Activated T-helper 1 cell treated with Interleukin-2 at 50 U/mL for 16 hours (primary cell): ENCODE measurements around the gene COL4A2.

Experiments
- DNase-seq: peaks from one replicate; pipeline ENCODE4 v3.0.0-alpha.2; 2020; ENCODE audit warnings: low read depth

The COL4A2 gene

DNA sequence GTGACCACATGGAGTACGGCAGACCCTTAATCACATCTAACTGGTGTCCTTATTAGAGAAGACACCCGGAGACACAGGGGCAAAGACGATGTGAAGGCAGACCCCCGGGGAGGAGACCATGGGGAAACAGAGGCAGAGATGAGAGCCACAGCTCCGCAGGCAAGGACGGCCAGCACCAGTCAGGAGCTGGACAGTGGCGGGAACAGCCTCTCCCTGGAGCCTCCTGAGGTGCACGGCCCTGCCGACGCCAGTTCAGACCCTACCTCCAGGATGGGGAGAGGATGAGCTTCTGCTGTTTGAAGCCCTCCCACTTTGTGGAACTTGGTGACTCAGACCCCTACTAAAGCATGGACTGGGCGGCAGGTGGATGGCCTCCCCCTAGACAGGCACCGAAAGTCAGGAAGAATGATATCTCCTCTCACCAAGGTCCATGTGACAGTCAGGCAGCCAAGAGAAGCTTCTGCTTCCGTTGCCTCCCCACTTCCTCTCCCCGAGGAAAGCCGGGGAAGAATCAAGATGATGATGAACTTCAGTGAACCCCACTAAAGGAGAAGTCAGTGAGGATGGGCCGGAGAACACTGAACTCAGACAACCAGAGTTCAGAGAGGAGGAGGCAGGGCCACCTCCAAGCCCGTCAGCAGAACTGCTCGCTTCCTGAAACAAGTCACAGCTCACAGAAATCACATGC lies 229.1 kb downstream of the COL4A2 start:
- DNase-seq: no peak

- DNase-seq: no peak
Observed at GRCh38 chr13:110538632-110539031, 231.5 kb downstream of the COL4A2 start.

DNA sequence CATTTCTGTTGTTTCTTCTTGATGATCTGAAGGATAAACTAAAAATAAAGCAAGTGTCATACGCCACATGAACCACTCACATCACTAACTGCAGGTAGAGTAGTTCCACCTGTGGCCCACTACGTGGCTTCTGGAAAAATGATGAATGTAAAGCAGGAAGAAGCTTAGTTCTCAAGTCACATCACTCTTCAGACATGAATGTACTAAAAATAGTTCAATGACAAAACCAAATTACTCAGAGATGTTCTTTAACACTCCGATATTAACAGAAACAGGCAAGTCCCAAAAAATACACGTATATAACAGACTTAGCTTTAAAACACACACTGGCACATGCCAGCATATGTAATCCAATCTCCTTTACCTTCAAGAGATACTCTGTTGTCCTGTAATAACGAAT lies 232.8 kb downstream of the COL4A2 start:
- DNase-seq: no peak

DNA sequence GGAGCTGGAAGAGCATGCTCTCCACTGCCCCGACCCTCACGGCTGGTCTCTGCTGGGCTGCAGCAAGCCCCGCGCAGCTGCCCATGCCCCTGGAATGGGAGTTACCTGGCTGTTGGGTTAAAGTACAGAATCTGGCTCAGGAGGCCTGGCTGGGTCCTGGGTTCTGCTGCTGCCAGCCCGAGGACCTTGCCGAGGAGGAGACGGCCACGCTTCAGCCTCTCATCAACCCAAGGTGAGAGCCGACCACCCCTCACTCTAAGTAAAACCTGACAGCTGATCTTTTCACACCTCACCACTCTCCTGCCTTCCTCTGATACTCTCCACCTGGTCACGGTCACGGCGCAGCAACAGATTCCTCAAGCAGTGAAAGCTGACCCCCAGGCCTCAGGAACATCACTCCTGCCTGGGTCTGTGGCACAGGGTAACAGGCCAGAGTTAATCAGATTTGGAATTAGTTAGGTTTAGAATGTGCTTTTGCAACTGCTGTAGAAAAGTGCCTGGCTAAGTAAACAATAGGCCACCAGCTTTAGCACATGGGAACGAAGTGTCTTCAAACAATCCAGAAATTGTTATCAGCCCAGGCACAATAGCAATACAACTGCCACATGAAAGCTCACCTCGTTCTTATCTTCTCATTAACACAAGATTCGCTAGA lies 233.9 kb downstream of the COL4A2 start:
- DNase-seq: no peak

DNA sequence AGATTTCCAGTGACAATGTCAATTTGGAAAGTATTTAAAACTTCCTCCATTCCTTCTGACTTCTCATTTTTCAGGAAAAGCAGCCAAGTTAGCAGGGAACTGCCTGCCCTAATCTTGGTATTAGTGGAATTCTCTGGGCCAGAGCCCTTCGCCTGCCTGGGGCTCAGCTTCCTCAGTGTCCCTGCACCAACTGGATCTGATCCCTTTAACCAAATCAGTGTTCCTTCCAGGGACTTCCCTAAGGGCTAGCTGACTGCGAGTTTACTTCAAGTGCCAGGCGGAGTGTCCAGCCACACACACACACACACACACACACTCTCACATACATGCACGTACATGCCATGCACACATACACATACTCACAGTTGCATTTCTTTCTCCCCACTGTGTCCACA lies 234.4 kb downstream of the COL4A2 start:
- DNase-seq: no peak

- no peak for DNase-seq
Observed at GRCh38 chr13:110542169-110542796, 235.2 kb downstream of the COL4A2 start.

DNA sequence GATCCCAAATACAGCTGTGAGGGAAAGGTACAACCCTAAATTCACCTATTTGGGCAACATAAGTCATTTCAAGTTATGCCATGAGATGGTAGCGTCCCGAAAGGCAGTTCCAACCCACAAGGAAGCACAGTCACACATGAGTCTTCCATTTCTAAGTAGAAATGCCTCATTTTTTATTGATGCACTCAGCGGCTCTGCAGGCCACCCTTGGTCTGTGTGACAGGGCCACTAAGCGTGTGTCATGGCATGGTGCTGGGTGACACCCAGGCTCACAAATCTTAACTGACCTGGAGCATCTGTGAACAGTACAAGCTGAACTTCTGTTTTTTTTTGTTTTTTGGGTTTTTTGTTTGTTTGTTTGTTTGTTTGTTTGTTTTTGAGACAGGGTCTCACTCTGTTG lies 239.3 kb downstream of the COL4A2 start:
- no peak for DNase-seq

DNA sequence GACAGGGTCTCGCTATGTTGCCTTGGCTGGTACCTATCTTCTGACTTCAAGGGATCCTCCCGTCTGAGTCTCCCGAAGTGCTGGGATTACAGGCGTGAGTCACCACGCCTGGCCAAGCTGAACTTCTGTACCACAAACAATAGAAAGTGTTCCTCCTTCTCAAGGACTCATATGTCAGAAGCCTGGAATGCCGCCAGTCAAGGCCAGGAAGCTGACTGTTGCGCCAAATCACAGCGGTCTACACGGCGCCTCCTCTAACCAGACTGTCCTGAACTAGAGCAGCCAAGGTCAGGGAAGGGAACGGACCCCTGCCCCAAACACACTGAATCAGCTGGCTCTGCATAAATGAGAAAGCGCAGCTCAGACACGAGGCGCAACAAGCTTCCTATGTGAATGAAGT lies 239.8 kb downstream of the COL4A2 start:
- DNase-seq: no peak

- no peak for DNase-seq
Observed at GRCh38 chr13:110548891-110549794, 242.1 kb downstream of the COL4A2 start.

DNA sequence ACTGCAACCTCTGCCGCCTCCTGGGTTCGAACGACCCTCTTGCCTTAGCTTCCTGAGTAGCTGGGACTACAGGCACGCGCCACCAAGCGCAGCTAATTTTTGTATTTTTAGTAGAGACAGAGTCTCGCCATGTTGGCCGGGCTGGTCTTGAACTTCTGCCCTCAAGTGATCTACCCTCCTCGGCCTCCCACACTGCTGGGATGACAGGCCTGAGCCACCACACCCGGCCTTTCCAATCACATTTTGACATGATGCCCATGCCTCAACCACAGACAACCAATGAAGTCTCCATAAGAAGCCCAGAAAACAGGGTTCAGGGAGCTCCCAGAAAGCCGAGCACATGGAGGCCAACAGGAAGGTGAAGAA lies 242.7 kb downstream of the COL4A2 start:
- no peak for DNase-seq

GRCh38 chr13:110551284-110551683 lies 244.2 kb downstream of the COL4A2 start:
- no peak for DNase-seq

DNA sequence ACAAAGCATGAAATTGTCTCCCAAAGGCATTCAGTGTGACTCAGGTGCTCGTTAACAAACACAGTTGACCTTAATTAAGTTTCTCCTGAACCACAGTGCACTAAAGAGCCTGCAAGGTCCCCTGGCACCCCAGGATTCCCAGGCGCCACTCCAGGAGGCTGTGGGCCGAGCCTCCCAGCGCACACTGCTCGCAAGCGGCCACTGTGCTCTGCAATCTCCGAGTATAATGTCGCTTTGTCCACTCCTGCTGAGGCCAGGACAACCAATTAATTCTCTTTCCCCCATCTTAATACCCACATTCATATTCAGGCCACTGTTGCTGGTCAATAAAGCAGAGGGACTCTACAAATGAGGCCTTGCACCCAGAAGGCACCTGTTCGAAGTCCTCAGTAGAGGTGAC lies 245.7 kb downstream of the COL4A2 start:
- DNase-seq: no peak

DNA sequence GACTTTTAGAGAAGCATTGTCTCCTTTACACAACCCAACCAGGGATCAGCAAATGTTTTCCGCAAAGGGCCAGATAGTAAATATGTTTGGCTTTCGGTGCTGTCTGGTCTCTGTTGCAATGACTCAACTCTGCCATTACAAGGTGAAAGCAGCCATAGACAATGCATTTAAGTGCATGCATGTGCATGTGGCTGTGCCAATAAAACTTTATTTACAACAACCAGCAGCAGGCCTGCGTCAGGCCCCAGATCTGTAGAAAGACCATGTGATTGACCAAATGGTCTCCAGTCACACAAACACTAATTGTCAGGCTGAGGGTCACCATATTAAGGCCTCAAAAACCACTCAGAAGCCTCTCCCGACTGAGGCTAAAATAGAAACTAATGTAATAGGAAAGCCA lies 246.3 kb downstream of the COL4A2 start:
- no peak for DNase-seq

DNA sequence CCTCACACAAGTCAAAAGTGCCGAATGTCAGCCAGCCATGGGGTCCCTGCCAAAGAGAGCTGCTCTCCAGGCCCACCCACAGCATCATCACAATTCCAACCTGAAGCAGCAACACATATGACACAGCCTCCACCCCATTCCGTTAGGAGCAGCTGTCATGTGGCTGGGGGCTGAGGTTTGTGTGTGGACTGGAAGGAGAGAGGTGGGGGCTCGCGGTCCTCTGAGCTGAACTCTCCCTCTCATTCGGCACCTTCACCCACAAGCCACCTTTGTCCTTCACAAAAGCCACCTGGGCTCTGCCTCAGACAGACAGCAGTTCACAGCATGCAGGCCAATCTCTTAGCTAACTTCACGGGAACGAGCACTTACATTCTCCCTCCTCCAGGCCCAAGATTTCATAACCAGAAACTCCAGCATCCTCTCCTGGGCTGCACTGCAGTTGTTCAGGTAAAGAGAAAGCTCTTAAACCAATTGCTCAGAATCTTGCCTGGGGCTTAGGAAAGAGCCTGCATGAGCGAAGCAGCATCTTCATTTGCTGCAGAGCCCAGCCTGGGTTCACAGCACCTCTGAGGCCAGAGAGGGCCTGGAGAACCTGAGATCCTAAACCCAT lies 247.2 kb downstream of the COL4A2 start:
- no peak for DNase-seq

DNA sequence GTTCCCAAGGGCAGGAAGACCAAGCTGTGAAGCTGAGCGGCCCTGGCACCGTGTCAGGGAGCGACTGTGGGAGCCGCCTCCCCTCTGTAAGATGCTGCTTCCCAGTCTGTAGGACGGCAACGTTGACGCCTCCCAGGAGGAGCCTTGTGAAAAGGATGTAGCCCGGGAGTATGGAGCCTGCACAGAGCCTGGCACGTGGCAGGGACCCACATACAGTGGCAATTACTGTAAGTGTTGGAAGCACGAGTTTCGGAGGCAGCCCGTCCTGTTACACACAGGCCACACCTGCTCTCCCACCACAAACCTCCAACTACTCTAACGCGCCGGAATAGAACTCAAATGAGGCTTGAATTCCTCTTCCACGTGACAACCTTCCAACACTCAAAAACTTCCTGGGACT lies 247.9 kb downstream of the COL4A2 start:
- no peak for DNase-seq

DNA sequence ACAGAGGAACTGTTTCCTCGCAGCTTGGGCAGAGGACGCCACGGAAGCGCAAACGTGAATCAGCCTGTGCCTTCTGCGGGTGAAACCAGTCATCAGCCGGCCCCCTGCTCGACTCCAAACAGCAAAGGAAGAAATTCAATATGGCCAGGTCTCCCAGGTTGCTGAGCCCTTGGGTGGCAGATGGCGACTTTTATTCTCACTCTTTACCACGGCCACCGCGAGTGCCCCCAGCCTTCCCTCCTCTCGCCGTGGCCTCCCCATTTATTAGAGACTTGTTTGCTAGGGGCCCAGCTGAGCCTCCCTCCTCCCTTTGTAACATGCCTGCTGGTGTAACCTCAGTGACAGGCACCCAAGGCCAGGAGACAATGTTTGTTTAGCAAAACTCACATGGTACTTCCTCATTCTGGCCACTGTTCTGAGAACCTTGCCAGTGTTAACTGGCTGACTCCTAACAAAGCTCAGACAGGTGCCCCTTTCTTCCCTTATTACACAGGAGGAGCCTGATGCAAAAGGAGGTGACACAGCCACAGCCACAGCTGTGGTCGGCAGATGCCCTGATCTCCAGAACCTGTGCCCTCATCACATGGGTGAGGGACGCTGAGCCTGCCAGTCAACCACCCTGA lies 248.6 kb downstream of the COL4A2 start:
- DNase-seq: no peak

GRCh38 chr13:110556224-110556606 lies 249.1 kb downstream of the COL4A2 start:
- no peak for DNase-seq

GRCh38 chr13:110557082-110557481 lies 250.0 kb downstream of the COL4A2 start:
- DNase-seq: no peak

GRCh38 chr13:110557610-110558305 lies 250.7 kb downstream of the COL4A2 start:
- no peak for DNase-seq

GRCh38 chr13:110559429-110559943 lies 252.4 kb downstream of the COL4A2 start:
- DNase-seq: no peak

GRCh38 chr13:110559986-110560385 lies 252.9 kb downstream of the COL4A2 start:
- no peak for DNase-seq
